GM18517 (cell line): Measurements from ENCODE around the gene KRT72.
"Not testable (repeated sequence)": the region's sequence is repeated elsewhere in the genome, so short reads cannot be mapped to it uniquely, and the experiment has no call there.

Experiments used
- ATAC-seq: cut with Tn5 transposase; IDR thresholded peaks from one replicate; pipeline ENCODE4 v1.9.1; 2021; ENCODE audit warnings: mild to moderate bottlenecking, moderate library complexity; ENCODE audit not compliant: unreplicated experiment

The KRT72 gene

DNA sequence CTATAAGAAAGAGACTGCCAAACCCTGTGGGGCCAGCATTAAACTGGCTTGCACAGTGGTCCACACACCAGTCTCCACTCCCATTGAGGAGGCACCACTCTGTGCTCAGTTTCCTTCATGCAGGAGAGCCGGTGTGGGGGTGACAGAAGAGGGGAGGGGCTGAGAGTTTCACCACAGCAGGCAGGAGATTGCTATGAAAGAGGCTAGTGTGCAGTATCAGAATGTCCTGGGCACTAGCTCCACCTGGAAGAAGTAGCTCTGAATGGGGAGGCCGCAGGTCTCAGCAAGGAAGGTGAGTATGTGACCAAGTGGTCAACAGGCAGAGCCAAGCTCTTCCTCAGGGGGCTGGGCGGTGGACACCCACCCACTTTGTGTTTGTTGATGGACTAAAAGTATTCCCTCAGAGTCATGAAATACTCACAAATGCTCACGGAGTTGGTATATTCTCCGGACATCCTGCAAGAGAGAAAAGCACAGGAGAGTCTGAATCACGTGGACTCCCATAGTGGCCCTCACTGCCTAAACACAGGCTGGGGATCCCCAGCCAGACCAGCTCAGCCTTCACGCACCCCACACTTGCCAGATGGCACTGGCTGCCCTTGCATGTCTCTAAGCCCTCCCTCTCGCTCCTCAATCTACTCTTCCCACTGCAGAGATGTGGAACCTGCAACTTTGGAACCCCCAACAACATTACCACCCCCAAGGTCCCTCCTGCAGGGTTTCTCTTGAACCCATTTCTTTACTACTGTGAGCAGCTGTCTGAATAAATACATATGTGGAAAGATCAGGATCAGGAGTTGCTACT, 7.8 kb upstream of the KRT72 start:
- ATAC-seq: no peak

DNA sequence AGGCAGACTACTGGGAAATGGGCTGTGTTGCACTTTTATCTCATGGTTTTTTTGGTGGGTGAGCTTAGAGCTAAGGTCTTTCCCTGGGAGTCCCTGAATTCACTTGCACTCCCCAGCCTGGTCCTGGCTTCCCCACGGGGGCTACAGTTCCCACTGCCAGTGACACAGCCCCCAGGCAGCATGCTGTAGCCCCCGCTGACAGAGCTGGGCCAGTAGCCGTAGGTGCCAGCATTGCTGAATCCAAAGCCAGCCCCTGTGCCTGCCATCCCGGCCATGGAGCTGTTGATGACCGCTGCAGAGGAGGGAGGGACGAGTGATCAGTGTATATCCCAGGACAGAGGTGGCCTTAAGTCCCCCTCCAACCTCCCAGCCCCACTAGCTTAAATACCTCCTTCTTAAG, 6.9 kb upstream of the KRT72 start:
- ATAC-seq: no peak

DNA sequence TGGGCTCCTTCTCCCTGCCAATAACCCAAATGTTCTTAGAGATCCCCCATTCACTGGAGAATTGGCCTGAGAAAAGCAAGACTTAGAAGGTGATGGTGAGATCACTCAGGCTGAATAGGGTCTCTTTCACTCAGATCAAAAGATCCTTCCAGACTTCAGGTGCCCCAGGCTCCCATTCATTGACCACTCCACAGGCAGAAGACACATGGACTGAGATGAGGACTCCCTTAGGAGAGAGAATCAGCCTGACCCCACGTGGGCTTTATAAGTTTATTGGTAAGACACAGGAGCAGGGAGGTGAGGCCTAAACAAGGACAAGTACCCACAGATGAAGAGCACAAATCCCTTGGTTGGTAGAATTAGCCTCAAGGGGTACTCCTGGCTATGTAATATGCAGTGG, 6.1 kb upstream of the KRT72 start:
- no peak for ATAC-seq

DNA sequence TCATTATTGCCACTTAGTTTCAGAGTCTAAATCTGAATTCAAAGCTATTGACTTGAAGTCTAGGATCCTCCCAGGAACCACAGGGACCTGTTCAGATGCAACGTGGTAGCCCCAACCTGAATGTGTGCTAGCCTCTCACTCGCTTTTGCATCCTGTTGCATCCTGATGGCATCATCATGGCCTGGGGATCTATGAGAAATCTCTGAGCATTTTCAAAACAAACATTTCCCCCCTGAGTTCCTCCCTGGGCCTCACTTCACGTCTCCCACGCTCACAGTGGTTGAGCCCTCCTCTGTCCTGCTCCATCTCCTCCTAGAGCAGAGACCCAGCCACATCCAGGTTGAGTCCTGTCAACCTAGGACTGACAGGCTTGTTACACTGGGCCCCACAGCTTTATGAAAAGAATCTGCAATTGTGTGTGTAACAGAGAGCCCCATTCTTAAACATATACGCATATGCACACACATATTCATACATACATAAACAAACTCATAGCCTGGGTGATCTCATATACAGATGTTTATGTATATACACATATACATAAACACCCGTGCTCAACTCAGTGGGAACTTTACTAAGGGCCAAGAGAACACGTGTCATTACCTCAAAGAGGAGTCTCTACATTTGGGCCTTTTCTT, 5.4 kb upstream of the KRT72 start:
- ATAC-seq: no peak

DNA sequence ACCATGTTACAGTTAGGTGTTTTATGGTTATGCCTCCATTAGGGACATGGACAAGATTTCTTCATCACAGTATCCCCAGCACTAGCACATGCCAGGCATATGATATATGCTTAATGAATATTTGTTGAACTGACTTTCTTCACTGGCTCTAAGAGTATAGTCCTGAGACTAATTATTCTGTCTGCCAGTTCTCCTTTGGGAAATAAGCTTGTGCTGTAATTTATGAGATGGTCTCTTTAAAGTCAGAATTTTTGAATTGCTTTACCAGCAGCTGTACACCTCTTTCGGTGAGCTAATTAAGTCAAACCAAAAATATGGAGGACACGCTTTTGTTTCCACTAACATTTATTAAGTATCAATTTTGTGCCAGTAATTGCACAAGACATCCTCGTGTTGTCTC, 4.8 kb upstream of the KRT72 start:
- ATAC-seq: no peak

DNA sequence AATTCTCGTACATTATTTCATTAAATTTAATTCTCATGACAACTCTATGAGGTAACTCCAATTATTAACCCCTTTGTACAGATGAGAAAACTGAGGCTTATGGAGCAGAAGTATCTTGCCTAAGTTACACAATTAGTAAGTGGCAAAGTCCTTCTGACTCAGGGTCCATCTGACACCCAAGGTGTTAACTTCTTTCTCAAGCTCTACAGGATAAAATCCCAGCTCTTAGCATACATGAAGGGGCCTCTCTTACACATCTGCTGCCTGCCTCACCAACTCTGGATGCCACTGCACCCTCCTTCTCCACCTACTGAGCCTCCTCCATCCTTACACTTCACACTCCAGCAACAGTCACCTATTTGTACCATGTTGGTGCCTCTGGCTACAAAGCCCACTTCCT, 4.3 kb upstream of the KRT72 start:
- ATAC-seq: no peak

DNA sequence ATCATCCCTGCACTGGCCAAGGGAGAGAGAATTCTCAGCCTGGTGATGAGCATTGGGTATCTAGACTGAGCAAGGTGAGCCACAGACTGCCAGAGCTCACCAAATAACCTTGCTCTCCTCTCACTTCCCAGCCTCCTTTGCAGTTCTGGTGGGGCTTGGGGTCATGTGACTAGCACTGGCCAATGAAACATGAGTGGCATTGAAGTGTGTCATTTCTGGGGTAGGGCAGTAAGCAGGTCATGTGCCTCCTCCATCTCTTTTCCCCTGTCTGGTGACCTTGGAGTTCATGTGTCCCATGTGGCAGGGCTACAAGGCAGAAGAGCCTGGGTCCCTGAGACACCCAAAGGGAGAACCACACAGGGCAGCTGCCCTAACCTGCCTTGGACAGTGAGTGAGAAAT, 3.6 kb upstream of the KRT72 start:
- no peak for ATAC-seq

DNA sequence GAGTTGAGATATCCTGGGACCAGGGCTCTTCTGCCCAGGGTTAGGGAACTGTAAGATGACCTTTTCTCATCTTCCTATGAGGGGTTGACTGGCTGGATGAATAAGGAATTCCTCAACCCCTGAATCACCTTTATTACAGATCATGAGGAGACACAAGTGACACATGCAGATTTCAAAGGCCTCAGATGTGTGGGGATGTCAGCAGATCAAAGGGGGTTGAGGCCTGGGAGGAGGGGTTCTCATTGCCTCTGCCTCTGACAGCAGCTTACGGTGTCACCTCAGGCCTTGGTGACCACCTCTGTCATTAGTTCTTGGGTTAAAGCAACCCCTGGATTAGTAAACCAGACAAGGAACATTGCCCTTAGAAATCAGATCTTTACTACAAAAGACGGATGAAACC, 2.1 kb upstream of the KRT72 start:
- ATAC-seq: no peak

DNA sequence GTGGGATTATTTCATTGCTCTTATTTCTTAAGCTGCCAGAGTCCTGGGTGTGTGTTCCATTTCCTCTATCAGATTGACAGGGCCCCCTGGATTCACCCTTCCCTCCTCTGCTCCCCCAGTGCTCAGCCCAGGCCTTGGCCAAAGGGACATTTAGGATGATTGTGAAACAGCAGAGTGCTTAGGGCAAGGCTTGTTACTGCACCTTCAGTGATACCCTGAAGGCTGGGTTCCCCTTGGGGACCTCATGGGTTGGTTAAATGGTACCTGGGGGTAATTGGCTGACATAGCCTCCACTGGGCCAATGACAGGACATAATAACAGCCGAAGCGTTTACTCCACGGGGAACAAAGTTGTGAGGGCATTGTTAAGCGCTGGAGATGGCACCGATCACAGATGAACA, 1.3 kb upstream of the KRT72 start:
- no peak for ATAC-seq

DNA sequence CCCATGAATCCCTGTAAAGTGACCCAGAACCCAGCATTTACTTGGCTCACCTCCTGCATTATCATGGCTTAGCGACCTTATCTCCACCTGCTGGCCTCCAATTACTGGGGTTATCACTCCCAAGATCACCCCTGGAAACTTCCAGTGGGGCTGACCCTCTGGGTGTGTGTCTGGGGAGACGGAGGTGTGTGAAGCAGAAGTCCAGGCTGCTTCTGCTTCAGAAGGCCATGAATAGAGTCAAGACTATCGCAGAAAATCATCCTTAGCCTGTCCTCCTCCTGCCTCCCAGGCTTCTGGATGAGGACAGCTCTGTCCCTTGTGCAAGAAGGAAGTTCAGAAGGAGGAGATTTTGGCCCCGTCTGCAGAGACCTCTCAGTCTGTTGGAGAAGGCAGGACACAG, 408 bp upstream of the KRT72 start:
- ATAC-seq: no peak

DNA sequence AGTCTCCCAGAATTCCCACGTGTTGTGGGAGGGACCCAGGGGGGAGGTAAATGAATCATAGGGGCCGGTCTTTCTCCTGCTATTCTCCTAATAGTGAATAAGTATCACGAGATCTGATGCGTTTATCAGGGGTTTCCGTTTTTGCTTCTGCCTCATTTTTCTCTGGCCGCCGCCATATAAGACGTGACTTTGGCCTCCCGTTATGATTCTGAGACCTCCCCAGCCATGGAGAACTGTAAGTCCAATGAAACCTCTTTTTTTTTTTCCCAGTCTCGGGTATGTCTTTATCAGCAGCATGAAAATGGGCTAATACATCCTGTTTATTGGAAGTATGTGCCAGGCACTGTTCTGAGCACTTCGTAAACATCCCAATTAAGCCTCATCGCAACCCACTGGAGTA, 788 bp downstream of the KRT72 start:
- no peak for ATAC-seq

DNA sequence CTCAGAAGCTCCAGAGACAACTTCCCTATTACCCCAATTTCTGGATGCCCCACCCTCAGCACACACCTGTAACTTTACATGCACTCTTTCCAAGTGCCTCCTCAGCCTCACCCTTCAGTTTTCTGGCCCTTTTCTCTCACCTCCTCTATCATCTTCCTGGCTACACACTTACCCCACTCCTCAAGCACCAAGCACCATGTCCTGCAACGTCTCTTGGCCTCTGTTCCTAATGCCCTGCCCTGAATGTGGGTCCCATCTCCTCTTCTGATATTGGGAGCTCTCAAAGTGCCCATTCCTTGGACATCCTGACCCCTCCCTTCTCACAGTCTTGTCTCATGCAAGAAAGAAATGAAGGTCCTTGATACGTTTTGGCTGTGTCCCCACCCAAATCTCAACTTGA, 1.2 kb downstream of the KRT72 start:
- ATAC-seq: no peak

DNA sequence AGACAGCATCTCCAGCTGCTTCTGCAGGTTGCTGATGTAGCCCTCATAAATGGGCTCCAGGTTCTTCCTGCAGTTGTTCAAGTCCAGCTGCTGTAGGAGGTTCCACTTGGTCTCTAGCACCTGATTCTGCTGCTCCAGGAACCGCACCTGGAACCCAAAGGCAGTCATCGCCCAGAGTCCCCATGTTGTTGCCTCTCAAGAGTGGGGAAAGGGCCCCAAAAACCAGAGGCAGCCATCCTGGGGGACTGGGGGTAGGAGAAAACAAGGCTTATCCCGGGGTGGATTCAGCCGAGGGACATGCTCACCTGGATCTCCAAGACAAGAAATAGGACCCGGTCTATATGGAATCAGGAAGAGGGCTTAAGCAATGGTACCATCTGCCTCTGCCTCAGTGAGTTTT, 2.3 kb downstream of the KRT72 start:
- ATAC-seq: no peak

DNA sequence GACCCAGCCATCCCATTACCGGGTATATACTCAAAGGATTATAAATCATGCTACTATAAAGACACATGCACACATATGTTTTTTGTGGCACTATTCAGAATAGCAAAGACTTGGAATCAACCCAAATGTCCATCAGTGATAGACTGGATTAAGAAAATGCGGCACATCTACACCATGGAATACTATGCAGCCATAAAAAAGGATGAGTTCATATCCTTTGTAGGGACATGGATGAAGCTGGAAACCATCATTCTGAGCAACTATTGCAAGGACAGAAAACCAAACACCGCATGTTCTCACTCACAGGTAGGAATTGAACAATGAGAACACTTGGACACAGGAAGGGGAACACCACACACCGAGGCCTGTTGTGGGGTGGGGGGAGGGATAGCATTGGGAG, 7.0 kb downstream of the KRT72 start:
- not testable (repeated sequence) for ATAC-seq

DNA sequence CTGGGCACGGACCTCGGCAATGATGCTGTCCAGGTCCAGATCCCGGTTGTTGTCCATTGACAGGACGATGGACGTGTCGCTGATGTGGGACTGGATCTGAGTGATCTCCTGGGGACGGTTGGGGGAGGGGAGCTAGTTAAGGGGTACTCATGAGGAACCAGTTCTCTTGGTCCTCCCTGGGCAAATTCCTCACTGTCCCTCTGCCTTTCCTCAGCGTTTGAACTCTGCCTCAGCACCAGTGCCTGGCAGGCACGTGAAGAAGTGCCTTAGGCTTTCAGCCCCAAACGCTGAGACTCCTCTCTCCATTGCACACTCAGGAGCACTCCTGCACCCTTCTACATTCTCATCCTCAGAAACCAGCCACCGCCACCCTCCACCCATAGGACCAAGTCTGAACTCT, 9.7 kb downstream of the KRT72 start:
- no peak for ATAC-seq

DNA sequence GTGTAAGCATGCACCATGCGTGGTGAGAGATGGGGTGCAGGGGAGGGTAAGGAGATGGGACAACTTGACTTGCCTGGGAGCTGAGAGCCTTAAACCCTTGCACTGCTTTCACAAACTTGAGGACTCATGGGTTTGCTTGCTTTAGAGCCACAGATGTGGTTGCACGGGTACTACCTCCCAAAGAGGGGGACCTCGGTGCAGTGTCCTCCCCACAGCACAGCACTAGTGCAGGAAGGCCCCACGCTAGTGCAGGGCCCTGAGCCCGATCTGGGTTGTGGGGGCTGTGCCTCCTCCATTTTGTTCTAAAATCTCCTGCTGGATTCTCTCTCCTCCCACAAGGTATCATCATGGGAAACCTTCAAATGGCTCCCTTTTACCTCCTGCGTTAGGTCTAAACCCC, 11.2 kb downstream of the KRT72 start:
- ATAC-seq: no peak

DNA sequence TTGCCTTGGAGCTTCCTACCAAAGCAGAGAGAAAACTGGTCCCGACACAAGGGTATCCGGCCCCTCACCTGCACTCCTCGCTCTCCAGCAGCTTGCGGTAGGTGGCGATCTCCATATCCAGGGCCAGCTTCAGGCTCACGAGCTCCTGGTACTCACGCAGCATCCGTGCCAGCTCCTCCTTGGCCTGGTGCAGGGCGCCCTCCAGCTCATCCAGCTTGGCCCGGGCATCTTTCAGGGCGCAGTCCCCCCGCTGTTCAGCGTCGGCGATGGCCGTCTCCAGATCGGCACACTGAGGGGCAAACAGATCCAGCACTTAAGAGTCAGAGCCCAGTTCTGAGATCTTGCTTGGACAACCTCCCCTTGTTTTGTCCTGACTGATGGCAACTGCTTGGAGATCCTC, 13.7 kb downstream of the KRT72 start:
- no peak for ATAC-seq

DNA sequence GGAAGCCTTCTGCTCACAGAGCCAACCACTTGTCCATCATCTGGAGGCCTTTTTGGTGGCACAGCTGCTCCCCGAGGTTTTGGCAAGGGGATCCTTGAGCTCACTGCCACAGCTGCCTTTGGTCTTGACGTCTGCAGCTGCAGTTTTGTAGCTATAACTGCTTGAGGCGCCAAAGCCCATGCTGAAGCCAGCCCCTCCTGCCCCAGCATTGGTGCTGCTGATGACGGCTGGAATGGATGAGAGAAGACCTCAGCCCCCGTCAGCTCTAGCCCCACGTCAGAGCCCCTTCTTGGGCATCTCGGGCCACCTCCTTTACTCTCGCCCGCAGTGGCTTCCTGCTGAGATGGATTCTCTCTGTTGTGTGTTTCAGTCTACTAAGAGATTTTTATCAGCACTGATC, 15.3 kb downstream of the KRT72 start:
- ATAC-seq: no peak

DNA sequence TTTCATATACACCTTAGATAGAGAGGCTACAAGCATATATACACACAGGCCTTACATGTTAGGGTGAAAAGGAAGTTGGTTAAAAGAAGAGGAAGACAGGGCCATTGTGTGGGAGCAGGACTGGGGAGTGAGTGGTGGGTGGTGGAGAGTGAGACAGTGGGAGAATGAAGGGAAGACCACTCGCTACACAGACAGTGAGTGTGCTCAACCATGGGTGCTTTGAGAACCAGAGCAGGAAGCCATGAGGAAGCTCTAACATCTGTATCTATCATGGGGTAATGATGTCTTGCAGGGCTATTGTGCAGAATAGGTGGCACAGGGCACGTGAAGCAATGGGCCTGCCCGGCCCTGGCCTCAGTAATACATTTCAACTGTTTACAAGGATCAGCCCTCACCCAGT, 16.2 kb downstream of the KRT72 start:
- ATAC-seq: no peak

DNA sequence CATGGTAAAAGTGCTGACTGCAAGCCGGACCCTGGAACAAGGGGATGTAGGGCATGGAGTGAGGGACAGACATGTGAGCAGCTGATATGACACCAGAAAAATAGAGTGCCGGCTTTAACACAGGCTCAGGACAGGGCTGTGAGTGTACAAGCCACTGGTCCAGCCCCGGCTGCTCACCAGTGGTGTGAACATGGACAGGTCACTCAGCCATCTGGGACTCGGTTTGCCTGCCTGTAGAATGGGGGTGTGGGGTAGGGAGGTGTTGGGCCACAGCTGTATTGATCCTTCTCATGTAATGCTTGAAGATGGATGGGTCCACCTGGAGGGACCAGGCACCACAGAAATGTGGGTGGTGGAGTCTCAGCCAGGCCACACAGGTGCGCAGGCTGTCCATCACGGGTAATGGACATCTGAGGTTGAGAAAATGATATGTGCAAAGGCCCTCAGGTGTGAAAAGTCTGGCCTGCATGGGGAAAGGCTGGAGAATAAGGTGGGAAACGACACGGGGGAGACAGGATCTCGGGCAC, 17.0 kb downstream of the KRT72 start:
- ATAC-seq: no peak

DNA sequence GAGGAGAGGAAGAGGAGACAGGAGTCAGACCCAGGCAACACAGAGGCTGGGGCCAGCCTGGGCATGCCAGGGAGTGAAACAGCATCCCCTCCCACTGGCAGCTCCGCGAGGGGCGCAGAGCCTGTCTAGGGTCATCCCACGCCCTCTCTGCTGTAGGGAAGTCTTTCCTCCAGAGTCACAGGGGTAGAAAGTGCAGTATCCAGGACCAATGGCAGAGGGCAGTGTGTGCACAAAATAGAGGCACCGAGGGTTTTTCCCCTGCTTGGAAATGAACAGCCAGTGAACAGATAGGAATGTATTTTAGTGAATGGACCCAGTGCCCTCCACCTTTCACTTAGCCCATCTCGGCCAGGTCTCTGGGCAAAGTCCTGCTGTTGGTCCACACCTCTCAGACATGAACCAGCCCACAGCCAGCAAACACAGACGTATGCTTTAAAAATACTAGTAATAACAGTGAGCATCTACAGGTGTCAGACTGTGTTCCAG, 18.2 kb downstream of the KRT72 start:
- ATAC-seq: no peak

DNA sequence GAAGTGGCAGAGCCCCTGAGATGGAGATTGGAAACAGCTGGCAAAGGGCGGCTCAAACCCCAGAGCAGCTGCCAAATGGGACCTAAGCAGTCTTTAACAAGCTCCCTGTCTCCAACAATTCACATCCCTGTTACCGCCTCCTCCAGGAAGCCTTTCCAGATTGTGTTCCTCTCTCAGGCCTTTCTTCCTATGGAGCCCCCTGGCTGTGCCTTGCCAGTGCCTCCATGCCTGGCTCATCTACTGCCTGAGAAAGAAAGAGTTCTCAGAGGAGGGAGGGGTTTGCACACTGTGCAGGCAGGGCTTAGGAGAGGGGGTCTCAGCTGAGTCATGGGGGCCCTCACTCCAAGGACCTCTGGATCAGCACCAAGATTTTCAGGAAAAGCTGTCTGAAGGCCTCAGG, 18.8 kb downstream of the KRT72 start:
- no peak for ATAC-seq
